ENCODE measurements around the gene ZFYVE21. TPM values are rescaled to one million over a fixed set of nuclear protein-coding genes. Genes with fewer than 3 reads are reported as not detected.
A peak's percentile ranks its signal among the peaks of the same experiment; 100 is the strongest.

Gene ZFYVE21
- total RNA-seq, 4 donors from 2014 or later: 168 to 190 (median 177) TPM

- Histone ChIP-seq H3K4me3 (no peak overlapping the region), H3K36me3 (peaks cover 49% of the 10 kb centered on the region), H3K27me3 (no peaks in the 10 kb centered on the region), H3K9me3 (no peaks in the 10 kb centered on the region), H3K27ac (no peak overlapping the region), H3K4me1 (no peaks in the 10 kb centered on the region)
- peak in 1 of 2 donors; percentile 59 for DNase-seq (ENCODE audit: low spot score in 2 of 2)
- WGBS: 94% methylated on average over 5 of the region's 5 CpGs
- TF ChIP-seq CTCF (IDR thresholded peaks at IDR 0.05): no peak
- no peak for TF ChIP-seq POLR2A (IDR thresholded peaks at IDR 0.05)
- TF ChIP-seq EP300 (IDR thresholded peaks at IDR 0.05): no peak
- no peak for TF ChIP-seq POLR2AphosphoS5 (IDR thresholded peaks at IDR 0.05)
These were observed 32.9 kb downstream of the ZFYVE21 start for GRCh38 chr14:103748534-103748857.

GRCh38 chr14:103749452-103749851 lies 33.8 kb downstream of the ZFYVE21 start:
- TF ChIP-seq CTCF (IDR thresholded peaks at IDR 0.05) (no peak), EP300 (IDR thresholded peaks at IDR 0.05) (no peak), POLR2A (IDR thresholded peaks at IDR 0.05) (no peak), POLR2AphosphoS5 (IDR thresholded peaks at IDR 0.05) (no peak)
- Histone ChIP-seq H3K4me1 (no peaks in the 10 kb centered on the region), H3K36me3 (peaks cover 49% of the 10 kb centered on the region), H3K9me3 (no peaks in the 10 kb centered on the region), H3K27ac (no peak overlapping the region), H3K27me3 (no peaks in the 10 kb centered on the region), H3K4me3 (no peak overlapping the region)
- no peak for DNase-seq (ENCODE audit: low spot score in 2 of 2)
- WGBS: 93% methylated on average over 5 of the region's 5 CpGs

GRCh38 chr14:103749860-103750259 lies 34.2 kb downstream of the ZFYVE21 start:
- H3K27me3 ChIP-seq: no peaks in the 10 kb centered on the region
- H3K9me3 ChIP-seq: no peaks in the 10 kb centered on the region
- H3K36me3 ChIP-seq: peaks cover 45% of the 10 kb centered on the region
- DNase-seq (ENCODE audit: low spot score in 2 of 2): no peak
- WGBS: 73% methylated on average over 5 of the region's 5 CpGs
- TF ChIP-seq CTCF (IDR thresholded peaks at IDR 0.05) (peak in 1 of 2 donors; percentile 12), POLR2A (IDR thresholded peaks at IDR 0.05) (no peak)
- H3K4me1 ChIP-seq: no peaks in the 10 kb centered on the region
- no peak overlapping the region for H3K4me3 ChIP-seq
- no peak overlapping the region for H3K27ac ChIP-seq

GRCh38 chr14:103753774-103754173 lies 38.2 kb downstream of the ZFYVE21 start:
- H3K36me3 ChIP-seq: peaks cover 17% of the 10 kb centered on the region
- no peak overlapping the region for H3K4me3 ChIP-seq
- DNase-seq (ENCODE audit: low spot score in 2 of 2): no peak
- WGBS: 78% methylated on average over 9 of the region's 9 CpGs
- H3K27ac ChIP-seq: no peak overlapping the region
- no peaks in the 10 kb centered on the region for H3K4me1 ChIP-seq
- H3K9me3 ChIP-seq: no peaks in the 10 kb centered on the region
- no peak for TF ChIP-seq POLR2AphosphoS5 (IDR thresholded peaks at IDR 0.05)
- no peak for TF ChIP-seq CTCF (IDR thresholded peaks at IDR 0.05)
- TF ChIP-seq EP300 (IDR thresholded peaks at IDR 0.05): no peak
- no peak for TF ChIP-seq POLR2A (IDR thresholded peaks at IDR 0.05)
- H3K27me3 ChIP-seq: no peaks in the 10 kb centered on the region

- TF ChIP-seq POLR2A (IDR thresholded peaks at IDR 0.05) (no peak), POLR2AphosphoS5 (IDR thresholded peaks at IDR 0.05) (no peak), CTCF (IDR thresholded peaks at IDR 0.05) (no peak), EP300 (IDR thresholded peaks at IDR 0.05) (no peak)
- Histone ChIP-seq H3K4me3 (no peak overlapping the region), H3K36me3 (peaks cover 15% of the 10 kb centered on the region), H3K27me3 (no peaks in the 10 kb centered on the region), H3K4me1 (no peaks in the 10 kb centered on the region), H3K27ac (no peak overlapping the region), H3K9me3 (no peaks in the 10 kb centered on the region)
- WGBS: 92% methylated on average over 6 of the region's 6 CpGs
- no peak for DNase-seq (ENCODE audit: low spot score in 2 of 2)
These were observed 39.5 kb downstream of the ZFYVE21 start for GRCh38 chr14:103755060-103755459.
